Activated gamma-delta T cell (primary cell): ENCODE measurements around the gene EFHD1.
"Not testable (repeated sequence)": the region's sequence is repeated elsewhere in the genome, so short reads cannot be mapped to it uniquely, and the experiment has no call there.

ENCODE experiments used
- DNase-seq: peaks from one replicate; lab custom pipeline; 2025; lab: John Stamatoyannopoulos, UW

The EFHD1 gene

GRCh38 chr2:232621186-232621585 lies 12.2 kb upstream of the EFHD1 start:
- no peak for DNase-seq

GRCh38 chr2:232622563-232622962 lies 10.8 kb upstream of the EFHD1 start:
- no peak for DNase-seq

- DNase-seq: no peak
Measured at GRCh38 chr2:232623768-232624765, 9.3 kb upstream of the EFHD1 start.

- no peak for DNase-seq
Measured at GRCh38 chr2:232626584-232626983, 6.8 kb upstream of the EFHD1 start.

DNA sequence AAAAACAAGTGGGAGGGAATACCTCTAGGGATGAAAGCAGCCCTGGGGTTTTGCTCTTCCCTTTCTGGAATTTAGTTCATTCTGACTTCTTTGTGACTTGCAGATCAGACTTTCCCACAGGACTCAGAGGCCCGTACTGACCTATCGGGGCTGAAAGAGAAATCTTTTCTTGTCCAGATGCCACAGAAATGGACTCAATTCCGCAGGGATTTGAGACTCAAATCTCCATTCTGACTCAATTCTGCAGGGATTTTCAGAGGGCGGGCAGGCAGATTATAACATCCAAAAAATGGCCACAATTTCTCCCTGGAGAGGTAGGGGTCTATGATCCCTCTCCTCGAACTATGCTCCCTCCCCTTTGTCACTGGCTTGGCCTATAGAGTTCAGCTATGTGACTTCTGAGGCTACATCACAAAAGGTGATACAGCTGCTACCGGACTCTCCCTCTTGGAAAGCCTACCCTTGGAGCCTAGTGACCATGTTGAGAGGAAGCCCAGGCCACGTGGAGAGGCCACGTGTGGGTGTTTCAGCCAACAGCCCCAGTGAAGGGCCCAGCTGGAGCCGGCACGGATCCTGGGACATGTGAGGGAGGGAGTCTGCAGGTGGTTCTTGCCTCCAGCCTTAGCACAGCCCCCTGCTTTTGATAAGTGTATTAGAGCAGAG lies 4.8 kb upstream of the EFHD1 start:
- DNase-seq: no peak

DNA sequence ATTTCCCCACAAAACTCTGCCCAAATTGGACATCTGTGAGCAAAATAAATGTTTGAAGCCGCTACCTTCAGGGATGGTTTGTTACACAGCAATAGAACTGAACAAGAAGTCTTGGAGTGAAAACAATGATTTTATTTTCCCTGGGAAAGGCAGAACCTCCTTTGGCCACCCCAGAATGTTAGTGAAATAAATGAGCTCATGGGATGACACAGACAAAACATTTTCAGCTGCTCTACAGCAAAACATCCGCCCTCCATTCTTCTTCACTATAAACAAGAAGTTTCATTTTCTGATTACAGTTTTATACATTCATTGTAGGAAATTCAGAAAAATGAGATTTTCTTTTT lies 4.3 kb upstream of the EFHD1 start:
- no peak for DNase-seq

GRCh38 chr2:232632229-232632903 lies 1.0 kb upstream of the EFHD1 start:
- DNase-seq: no peak

DNA sequence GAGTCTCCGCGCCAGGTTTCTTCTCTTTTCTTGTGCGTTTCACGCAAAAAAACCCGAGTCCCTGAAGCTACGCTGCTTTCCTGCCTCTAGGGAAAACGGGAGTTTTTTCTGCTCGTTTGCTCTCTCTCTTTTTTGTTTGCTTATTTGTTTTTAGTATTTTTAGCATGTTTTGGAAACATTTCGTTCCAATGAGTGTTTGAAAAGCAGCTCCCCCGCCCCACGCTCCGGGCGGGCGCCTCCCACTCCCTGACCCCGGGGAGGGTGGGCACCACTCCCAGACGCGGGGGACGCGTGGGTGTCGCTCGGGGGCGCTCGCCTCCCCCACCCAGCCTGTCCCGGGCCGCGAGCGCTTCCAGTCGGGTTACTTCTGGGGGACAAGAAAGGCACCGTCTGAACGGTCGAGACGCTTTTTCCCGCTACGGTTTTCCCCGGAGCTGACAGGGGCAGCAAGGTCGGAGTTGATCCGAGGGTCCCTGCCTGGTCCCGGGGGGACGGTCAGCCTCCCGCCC lies 446 bp upstream of the EFHD1 start:
- DNase-seq: no peak

GRCh38 chr2:232634206-232635150 lies 1.1 kb downstream of the EFHD1 start:
- no peak for DNase-seq

DNA sequence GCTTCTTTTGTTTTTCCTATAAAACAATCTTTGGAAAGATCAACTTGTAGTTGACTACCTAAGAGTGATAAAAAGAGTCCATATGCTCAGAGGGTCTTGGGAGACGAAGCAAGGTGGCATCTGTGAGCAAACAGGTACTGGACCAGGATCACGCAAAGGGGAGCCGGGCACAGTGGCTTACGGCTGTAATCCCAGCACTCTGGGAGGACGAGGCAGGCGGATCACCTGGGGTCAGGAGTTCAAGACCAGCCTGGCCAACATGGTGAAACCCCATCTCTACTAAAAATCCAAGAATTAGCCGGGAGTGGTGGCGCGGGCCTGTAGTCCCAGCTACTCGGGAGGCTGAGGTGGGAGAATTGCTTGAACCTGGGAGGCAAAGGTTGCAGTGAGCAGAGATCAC lies 2.0 kb downstream of the EFHD1 start:
- not testable (repeated sequence) for DNase-seq

GRCh38 chr2:232635820-232636219 lies 2.4 kb downstream of the EFHD1 start:
- DNase-seq: no peak

DNA sequence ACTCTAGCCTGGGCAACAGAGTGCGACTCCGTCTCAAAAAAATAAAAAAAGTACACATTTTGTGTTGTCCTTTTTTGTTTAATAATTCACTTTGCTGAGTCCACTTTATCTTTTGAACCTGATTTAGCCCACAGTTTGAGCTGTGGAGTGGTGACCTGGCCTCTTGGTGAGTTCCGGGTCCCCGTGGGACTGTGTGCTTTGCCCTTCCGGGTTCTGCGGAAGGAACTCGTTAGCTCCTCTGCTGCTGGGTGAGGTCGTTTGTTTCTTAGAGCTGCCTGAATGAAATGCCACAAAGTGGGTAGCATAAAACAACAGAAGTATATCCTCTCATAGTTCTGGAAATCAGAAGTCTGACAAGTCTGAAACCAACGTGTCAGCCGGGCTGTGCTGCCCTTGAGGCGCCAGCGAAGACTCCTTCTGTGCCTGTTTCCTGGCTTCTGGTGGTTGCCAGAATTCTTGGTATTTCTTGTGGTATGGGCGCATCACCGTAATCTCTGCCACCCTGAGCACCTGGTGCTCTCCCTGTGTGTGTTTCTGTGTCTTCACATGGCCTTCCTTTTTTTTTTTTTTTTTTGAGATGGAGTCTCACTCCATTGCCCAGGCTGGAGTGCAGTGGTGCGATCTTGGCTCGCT lies 3.5 kb downstream of the EFHD1 start:
- DNase-seq: no peak

DNA sequence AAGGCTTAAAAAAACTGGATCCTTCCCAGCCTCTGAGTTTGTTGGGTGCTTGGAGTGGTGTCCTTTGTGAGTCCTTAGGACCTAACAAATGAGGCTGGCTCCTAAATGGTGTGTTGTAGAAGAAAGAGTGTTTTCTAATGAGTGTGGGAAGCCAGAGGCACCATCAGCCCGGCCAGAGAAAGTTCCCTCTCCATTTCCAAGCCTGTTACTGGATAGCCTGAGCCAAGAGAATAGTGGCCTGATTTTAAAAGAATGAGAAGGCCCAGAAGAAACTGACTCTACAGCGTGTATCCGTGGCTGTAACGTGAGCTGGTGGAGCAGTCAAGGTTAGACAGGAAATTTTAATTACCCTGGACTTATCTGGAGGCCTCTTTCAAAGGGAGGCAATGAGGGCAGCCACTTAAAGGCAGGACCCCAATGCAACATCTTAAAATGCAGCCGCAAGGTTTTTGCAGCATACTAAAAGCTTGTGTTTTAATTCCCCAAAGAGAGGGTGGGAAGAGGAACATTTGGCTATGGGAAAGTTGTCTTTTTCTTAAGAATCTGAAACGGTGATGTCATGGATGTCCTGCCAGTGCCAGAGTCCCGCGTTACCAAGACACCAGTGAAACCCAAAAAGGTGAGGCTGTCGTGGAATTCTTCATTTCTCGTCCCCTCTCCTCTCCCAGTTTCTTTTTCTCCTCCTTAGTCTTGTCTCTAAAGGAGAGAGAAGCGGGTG lies 4.6 kb downstream of the EFHD1 start:
- no peak for DNase-seq

GRCh38 chr2:232641153-232641848 lies 7.9 kb downstream of the EFHD1 start:
- DNase-seq: no peak

DNA sequence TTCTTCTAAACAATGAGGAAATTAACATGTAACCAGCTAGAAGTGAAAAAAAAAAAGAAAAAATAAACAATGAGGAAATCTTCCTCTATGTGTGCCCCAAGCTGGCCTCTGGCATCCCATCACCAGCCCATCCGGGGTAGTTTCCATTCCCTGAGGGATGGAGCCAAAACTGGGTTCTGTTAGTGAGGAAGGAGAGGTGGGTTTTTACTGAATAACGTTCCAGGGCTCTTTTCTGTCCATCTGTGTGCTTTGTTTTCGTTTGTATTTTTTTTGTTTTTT lies 9.7 kb downstream of the EFHD1 start:
- DNase-seq: no peak

- no peak for DNase-seq
Measured at GRCh38 chr2:232643813-232644347, 10.5 kb downstream of the EFHD1 start.

GRCh38 chr2:232645061-232645460 lies 11.7 kb downstream of the EFHD1 start:
- no peak for DNase-seq

GRCh38 chr2:232646726-232647125 lies 13.3 kb downstream of the EFHD1 start:
- no peak for DNase-seq

DNA sequence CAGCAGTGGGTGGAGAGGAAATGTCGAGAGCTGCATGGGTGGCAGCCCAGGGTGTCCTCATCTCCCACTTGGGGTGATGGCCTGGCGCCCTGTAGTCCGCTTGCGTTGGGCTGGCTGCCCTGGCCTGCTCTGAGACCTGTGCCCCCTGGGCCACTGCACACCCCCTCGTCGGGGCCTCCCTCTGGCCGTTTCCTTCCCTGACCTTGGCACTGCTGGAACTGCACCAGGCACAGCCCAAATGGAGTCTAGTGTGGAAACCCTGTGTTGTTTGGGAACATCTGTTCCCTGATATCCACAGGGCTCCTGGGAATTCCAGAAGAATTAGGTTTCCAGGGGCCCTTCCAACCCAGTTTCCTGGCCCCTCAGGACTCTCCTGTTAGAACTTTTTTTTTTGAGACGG lies 13.9 kb downstream of the EFHD1 start:
- no peak for DNase-seq

DNA sequence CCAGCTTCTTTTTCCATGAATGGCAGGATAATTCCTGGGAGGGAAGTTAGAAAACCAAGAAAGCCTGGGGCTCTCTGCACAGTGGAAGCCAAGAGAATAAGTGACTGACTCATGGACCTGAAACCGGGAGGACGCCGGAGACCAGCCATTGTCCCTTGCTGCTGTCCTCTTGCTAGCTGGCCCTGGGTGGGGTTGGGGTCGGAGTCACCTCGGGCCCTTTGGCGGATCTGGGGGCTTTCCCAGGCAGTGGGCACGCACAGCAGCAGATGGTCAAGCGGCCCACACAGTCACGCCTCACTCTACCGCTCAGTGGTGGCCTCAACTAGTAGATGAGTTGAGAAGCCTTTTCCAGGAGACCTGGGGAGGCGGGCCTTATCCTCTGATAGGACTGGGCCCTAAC lies 15.6 kb downstream of the EFHD1 start:
- no peak for DNase-seq
